NCI-H774 (cell line): ENCODE data around the gene KRT80.
A peak's percentile ranks its signal among the peaks of the same experiment; 100 is the strongest.

Source experiments
- DNase-seq: peaks from one replicate; lab custom pipeline; 2025; lab: John Stamatoyannopoulos, UW

The KRT80 gene

GRCh38 chr12:52155048-52155868, 36.6 kb downstream of the KRT80 start:
- no peak for DNase-seq

- no peak for DNase-seq
Observed at GRCh38 chr12:52152905-52153317, 38.9 kb downstream of the KRT80 start.

- peak; percentile 53 for DNase-seq
Observed at GRCh38 chr12:52151837-52152783, 39.7 kb downstream of the KRT80 start.

GRCh38 chr12:52151153-52151836, 40.5 kb downstream of the KRT80 start:
- no peak for DNase-seq

- no peak for DNase-seq
Observed at GRCh38 chr12:52149651-52150241, 42.1 kb downstream of the KRT80 start.

- DNase-seq = no peak
Observed at GRCh38 chr12:52149182-52149641, 42.6 kb downstream of the KRT80 start.

- no peak for DNase-seq
Observed at GRCh38 chr12:52148464-52149181, 43.2 kb downstream of the KRT80 start.

- no peak for DNase-seq
Observed at GRCh38 chr12:52147964-52148463, 43.8 kb downstream of the KRT80 start.

GRCh38 chr12:52147367-52147963, 44.3 kb downstream of the KRT80 start:
- DNase-seq = no peak

- DNase-seq = no peak
Observed at GRCh38 chr12:52146822-52147366, 44.9 kb downstream of the KRT80 start.

GRCh38 chr12:52146089-52146821, 45.6 kb downstream of the KRT80 start:
- no peak for DNase-seq

- no peak for DNase-seq
Observed at GRCh38 chr12:52145228-52146088, 46.4 kb downstream of the KRT80 start.

- DNase-seq = no peak
Observed at GRCh38 chr12:52144512-52145227, 47.1 kb downstream of the KRT80 start.

GRCh38 chr12:52142431-52142830, 49.4 kb downstream of the KRT80 start:
- DNase-seq = no peak

- DNase-seq = no peak
Observed at GRCh38 chr12:52141875-52142274, 49.9 kb downstream of the KRT80 start.

GRCh38 chr12:52141306-52141705, 50.5 kb downstream of the KRT80 start:
- no peak for DNase-seq

- DNase-seq = peak; percentile 77
Observed at GRCh38 chr12:52139579-52140062, 52.2 kb downstream of the KRT80 start.

GRCh38 chr12:52139147-52139546, 52.7 kb downstream of the KRT80 start:
- DNase-seq = no peak
